ENCODE results near the gene ADAM30. TPM values are rescaled to one million over a fixed set of nuclear protein-coding genes. Genes with fewer than 3 reads are reported as not detected.

The ADAM30 gene
- total RNA-seq, 1 experiment from 2014 or later, result not detected

DNA sequence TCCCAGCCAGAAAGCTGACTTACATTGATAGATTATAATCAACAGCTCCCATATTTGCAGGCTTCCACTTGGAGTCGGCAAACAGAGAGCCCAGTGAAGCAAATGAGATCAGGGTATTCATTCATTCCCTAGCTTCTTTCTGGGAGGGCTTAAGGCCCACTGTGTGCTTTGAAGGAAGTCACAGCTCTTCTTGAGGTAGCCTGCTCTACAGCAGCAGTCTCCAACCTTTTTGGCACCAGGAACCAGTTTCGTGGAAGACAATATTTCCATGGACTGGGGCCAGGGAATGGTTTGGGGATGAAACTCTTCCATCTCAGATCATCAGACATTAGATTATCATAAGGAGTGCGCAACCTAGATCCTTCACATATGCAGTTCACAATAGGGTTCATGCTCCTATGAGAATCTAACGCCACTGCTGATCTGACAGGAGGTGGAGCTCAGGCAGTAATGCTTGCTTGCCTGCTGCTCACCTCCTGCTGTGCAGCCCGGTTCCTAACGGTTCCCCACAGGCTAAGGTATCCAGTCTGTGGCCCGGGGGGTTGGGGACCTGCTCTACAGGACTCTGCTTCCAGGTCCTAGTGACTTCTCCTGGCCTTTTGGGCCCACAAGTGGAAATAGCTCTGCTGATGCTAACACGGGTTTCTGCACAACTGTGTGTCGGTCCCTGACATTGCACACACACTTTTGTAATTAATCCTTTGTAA lies 13.7 kb upstream of the ADAM30 start:
- DNase-seq (ENCODE audit: low spot score), result no peak

DNA sequence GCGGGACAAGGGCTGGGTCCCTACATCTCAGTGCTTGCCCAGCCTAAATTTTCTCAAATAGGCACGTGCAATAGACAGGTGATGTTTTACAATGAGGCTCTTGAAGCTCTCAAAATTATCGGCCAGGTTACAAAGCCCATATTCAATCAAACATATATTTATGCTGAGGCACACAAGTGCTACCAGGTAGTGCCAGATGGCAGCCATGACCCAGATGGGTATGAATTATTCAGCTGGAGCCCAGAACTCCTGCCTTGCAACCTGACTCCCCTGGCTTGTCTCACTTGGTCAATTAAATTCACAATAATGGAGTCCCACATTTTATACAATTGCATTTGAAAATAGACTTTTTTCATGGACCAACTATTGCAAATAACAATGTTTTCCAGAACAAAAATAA lies 12.3 kb upstream of the ADAM30 start:
- DNase-seq (ENCODE audit: low spot score), result no peak

DNA sequence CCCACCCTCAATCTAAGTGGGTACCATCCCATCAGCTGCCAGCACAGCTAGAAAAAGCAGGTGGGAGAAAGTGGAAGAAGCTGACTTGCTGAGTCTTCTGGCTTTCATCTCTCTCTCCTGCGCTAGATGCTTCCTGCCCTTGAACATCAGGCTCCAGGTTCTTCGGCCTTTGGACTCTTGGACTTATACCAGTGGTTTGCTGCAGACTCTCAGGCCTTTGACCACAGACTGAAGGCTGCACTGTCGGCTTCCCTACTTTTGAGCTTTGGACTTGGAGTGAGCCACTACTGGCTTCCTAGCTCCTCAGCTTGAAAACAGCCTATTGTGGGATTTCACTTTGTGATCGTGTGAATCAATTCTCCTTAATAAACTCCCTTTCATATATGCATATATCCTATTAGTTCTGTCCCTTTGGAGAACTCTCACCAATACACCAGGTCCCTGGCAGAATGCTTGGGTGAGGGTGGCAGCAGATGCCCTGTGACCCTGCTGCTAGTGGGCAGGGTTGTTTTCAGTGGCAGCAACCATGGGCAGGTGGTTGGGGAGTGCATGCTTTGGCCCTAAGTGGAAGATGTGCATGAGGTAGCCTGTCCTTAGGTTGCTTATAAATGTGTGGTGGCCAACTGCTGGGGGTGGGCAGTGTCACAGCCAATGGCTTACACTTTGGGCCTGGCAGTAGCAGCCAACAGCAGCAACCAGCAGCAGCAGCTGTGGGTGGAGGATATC lies 10.8 kb upstream of the ADAM30 start:
- DNase-seq (ENCODE audit: low spot score), result no peak

DNA sequence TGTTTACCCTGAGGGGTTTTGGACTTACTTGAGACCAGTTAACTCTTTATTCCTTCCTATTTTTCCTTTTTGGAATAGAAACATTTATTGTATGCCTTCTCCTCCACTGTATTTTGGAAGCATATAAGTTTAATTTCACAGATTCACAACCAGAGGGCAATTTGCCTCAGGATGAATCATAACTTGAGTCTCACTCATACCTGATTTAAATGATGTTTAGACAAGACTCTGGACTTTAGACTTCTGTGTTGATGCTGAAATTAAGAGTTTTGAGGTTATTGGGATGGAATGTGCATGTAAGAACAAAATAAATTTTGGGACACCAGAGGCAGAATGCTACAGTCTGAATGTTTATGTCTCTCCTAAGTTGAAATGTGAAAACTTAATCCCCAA lies 7.1 kb upstream of the ADAM30 start:
- DNase-seq (ENCODE audit: low spot score), result no peak

DNA sequence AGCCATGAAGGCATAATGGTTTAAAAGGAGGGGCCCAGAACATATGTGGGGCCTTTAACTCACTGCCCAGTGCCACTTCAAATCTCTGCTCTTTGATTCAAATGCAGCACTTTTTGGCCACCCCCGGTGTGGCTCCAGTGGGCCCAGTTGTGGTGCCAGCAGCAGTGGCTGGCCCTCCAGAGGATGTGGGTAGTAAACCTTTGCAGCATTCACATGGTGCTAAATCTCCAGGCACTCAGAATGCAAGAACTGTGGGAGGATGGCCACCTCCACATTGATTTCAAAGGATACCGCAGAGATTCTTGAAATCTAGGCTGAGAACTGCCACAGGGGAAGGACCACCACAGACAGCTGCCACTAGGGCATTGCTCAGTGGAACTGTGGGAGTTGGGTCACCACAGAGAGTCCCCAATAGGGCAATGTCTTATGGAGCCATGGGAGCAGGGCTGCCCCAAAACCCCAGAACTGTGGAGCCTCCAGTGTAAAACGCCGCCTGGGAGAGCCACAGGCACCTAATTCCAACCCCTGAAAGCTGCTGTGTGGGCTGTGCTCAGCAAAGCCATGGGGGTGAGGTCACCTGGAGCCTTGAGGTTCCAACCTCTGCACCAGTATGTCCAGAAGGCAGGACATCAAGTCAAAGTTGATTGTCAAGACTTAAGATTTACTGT lies 6.6 kb upstream of the ADAM30 start:
- no peak for DNase-seq (ENCODE audit: low spot score)

DNA sequence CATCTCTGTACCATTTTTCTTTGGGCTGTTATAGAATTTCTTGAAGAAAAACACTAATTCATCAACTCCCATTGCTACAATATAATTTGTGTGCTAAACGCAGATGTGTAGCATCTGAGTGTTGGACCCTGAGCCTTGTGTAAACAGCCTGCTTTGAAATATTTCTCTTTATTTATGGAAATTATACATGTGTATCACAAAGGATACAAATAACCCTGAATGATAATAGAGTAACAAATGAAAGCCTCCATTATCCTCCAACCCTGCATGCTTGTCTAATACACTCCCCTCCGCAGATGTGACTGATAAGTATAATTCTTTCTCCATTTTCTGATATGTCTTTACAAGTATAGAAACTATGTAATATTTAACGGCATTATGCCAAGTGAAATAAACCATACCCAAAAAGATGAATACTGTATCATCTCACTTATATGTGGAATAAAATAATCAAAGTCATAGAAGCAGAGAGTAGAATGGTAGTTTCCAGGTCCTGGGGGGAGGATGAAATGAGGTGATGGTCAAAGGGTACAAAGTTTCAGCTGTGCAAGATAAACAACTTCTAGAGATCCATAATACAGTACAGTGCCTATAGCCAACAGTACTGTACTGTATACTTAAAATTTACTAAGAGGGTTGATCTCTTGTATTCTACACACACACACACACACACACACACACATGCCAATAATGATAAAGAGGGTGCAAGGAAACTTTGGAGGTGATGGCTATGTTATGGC lies 2.8 kb upstream of the ADAM30 start:
- no peak for DNase-seq (ENCODE audit: low spot score)

DNA sequence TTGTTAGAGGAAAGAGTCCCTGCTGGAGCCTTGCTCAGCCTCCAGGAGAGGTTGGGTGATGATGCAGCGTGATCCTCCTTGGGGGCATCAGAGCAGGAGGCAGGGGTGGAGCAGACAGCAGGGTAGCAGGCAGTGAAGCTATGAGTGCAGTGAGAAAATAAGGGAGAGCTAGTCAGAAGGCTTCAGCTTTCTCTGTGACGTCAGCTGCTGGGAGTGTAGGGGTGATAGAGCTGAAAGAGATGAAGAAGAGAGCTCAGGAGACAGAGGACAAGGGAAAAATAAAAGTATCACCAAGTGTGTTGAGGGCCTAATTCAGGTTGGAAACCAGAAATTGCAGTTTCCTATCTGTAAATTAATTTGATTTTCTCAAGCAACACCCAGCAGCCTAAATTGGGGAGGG lies 2.2 kb upstream of the ADAM30 start:
- DNase-seq (ENCODE audit: low spot score), result no peak

DNA sequence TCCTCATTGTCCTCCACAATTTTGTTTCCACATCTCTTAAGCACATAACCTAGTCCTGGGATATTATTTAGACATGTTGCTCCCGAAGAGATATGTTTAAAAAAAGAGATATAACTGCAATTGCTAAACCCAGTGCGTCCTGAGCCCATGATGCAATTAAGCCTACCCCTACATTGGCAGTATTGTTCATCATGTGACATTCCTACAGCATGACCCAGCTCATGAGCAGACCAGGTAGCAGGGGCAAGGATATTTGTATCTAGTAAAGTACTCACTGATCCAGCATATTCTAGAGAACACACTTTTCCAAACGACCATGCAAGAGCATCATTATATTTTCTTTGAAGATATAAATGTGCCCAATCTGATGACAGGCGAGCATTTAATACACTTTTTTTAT lies 1.2 kb downstream of the ADAM30 start:
- DNase-seq (ENCODE audit: low spot score), result no peak

DNA sequence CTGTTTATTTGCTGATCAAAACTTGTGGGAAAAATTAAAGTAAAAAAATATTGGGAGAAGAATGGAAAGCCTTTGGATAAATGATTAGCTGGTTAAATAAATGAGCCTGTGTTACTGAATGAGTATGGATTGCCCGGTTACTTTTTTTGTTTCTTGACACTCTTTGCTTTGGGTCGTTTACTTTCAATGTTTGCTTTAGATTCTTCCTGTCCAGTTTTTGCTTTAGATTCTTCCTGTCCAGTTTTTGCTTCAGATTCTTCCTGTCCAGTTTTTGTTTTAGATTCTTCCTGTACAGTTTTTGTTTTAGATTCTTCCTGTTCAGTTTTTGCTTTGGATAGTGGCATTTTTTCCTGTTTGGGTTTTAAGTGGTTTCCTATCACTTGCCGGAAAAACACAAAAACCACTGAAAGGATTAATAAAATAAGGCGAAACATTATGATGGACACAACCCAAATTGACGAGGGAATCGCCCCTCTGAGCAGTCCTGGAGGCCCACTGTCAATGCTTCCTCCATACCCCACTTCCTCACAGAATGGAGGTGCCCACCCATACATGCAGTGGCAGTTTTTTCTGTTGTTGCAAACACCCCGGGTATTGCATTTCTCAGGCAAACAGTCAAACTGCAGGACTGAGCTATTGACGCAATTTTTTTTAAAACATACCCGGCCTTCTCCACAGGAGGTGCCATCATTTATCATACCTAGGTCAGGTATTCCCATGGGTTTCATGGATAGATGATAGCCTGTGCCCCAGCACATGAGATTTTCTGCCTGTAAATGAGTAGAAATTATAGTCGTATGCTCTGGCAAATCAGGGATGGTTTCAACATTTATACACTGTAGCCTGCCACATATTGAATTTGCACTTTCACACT lies 2.3 kb downstream of the ADAM30 start:
- no peak for DNase-seq (ENCODE audit: low spot score)

DNA sequence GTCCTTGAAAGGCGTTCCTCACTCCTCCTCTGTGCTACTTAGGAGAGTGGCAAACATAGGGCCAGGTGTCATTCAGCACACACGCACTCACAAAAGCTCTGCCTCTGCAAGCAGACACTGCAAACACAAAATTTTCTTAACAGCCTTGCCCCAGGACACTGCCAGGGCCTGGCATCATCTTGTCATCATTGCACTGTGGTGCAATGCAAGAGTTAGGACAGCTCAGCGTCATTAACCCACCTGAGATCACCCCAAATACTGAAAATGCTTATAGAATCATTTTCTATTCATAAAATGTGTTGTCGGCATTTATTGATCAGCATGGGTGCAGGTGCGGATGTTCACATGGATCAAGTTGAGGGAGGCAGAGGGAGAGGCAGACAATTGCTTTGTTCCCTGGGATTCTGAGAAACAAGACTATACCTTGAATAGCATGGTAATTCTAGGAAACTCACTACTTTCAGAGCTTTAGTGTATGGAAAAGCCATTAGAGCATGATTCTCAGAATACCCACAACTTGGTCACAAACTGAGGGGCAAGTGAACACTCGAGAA lies 3.0 kb downstream of the ADAM30 start:
- DNase-seq (ENCODE audit: low spot score), result no peak

DNA sequence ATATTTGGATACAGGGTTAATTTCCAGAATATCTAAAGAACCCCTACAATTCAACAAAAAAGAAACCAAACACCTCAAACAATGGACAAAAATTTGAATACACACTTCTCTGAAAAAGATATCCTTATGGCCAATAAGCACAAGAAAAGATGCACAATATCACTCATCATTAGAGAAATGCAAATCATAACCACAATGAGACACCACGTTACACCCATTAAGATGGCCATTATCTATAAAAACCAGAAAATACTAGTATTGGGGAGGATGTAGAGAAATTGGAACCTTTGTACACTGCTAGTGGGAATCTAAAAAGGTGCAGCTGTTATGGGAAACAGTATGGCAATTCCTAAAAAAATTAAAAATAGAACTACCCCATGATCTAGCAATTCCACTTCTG lies 4.9 kb downstream of the ADAM30 start:
- DNase-seq (ENCODE audit: low spot score), result no peak

DNA sequence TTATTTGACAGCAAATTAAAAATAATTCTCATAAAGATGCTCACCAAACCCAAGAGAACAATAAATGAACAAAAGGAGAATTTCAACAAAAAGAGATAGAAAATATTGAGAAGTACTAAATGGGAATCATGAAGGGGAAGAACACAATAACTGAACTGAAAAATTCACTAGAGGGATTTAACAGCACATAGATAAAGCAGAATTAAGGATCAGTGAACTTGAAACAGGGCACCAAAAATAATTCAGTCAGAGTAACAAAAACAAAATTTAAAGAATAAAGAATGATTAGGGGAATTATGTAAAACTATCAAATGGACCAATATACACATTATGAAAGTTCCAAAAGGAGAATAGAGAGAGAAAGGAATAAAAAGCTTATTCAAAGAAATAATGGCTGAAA lies 7.8 kb downstream of the ADAM30 start:
- DNase-seq (ENCODE audit: low spot score), result no peak

DNA sequence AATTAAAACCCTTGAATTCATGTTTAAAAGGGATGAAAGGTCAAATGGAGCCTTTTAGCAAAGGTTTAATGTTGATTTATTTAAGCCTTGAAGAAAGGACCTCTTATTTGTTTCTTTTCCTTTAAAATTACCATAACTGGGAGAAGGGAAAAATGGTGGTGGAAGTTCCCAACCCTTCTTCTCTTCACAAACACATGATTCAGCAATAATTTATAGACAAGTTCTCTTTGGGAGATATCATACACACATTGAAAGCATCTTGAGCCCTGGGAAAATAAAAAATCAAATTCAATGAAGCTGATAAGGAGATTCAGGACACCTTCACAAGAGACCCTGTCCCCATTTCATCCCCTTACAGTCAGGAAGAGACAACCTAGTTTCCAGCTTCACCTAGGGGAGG lies 8.9 kb downstream of the ADAM30 start:
- no peak for DNase-seq (ENCODE audit: low spot score)

DNA sequence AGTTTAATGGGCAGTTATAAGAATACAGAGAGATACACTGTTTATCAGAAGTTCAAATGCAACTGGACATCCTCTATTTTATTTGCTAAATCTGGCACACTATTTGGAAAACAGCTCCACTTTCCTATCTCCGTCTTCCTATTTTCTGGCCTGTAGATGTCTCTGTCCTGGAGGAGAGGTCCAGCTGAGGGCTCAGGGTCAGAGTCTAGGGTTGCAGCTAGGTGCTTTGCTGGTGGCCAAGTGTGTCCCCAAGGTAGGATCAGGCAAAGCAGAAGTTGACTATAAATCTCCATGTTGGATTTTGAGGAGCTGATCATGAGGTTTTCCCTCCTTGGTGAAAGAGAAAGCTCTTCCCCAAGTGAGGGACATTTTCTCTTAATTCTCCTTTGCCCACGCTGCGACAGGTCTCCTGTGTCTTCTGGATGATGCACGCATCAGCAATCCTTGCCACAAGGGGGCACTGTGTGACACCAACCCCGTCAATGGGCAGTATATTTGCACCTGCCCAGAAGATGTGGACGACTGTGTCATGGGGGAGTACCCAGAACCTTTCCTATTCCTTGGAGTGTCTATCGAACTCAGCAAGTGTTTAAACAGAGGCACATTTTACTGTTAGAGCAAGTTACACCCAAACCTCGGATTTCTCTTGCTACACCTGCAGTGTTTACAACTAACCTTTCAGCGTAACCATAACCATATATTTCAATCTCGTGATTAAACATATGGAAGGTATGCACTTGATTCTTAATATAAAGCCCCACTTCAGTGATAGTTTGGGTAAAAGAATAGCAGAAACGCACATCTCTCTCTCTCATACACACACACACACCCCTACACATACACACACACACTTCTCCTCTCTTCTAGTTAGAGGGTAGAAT lies 10.2 kb downstream of the ADAM30 start:
- peak; percentile 54 for DNase-seq (ENCODE audit: low spot score)

DNA sequence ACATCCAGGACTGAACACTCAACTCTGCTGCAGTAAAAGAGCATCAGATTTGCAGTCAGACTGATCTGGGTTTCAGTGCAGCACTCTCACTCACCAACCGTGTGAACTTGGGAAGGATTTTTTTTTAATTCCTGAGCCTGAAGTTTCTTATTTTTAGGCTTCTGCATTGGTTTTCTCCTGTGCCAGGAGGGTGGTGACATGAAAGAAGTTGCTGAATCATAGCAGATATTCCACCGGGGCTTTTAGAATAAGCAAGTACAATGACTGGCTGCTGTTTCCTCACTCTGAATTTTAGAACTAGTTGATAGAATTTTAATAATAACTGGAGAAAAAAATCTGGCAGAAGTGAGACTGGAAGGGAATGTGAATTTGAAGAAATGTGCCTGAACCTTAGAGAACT lies 11.6 kb downstream of the ADAM30 start:
- no peak for DNase-seq (ENCODE audit: low spot score)

DNA sequence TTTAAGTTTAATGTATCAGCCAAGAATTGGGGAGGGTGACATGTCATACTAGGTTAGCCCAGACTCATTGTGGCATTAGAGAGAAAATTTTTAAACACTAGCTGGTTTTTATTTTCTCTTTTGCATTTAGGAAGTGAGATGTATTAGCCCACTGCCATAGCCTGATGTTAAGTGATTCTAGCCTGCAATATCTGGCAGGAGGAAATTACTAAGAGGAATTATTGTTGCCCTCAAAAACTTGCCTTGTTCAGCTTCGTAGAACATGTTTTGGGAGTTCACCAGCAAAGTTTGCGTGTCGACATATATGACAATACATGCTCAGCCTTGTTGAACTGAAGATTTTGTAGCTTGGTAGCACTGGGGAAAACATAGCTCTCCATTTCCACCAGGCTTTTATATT lies 12.5 kb downstream of the ADAM30 start:
- DNase-seq (ENCODE audit: low spot score), result no peak

DNA sequence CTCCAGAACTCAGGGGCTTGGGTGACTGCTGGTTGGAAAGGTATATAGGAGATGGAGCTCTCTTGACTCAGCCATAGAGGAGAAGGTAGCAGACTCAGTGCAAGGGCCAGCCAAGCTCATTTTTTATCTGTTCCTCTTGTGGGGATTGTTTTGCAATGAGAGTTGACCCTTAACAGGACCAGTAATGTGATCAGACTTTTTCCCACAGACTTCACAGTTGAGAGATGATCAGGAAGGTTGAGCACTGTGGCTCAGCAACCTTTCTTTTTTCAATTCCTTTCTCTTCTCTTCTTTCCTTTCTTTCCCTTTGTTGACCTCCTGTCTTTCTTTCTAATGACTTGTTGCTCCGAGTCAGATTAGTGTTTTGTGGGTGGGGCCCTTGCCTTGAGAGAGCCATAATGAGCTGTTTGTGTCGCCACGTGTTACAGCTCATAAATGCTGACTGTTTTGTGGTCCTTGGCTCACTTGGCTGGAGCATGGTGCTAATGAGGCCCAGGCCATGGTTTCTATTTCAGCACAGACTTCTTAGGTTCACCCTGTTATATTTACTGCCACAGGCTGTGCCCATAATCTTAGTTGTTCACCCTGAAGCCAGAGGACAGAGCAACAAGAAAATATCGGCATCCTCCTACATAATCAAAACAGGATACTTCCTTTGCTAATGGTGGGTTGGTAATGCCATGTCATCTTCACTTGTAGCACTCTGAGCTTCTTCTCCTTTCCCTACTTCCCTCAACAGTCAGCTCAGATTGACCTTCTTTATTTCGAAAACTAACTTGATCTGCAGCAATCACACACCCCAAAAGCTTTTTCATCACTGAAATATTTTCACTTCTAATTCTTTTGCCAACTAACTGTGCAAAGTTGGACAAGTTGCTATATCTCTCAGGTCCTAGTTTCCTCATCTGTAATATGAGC lies 13.9 kb downstream of the ADAM30 start:
- DNase-seq (ENCODE audit: low spot score), result no peak

DNA sequence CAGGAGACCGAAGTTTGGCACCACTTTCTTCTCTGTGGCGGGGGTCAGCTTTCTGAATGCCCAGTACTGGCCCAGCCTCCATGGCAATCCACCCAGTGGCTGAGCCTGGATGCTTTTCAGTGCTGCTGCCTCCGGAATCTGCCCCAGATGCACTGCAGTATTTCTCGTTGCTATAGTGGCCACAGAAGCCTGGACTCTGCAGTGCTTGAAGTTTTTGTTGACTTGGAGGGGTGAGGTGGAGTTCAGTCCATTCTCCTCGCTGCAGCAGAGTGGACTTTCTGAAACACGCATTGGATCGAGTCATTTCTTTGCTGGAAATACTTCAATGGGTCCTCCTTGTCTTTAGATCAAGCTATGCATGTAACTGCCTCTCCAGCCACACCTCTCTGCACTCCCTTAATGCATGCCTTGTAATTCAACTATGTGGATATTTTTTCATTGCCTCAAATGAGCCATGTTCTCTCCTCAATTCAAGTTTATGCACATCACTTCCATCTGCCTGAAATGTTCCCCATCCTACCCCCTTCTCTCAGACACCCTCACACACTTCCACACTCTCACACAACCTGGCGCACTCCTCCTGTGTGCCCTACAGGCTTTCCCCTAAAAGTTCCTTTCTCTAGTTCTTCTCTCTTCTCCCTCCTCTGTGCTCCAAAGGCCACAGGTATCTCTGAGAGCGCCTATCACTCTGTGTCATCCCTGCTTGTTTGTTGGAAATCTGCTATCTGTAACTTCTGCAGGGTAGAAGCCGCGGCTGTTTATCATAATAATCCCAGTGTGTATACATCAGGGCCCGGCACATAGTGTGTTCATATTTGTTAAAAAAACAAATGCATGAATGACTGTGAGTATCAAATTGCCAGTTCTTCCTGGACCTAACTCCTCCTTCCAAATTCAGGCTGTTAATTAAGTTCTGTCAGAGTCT lies 16.5 kb downstream of the ADAM30 start:
- no peak for DNase-seq (ENCODE audit: low spot score)
